NCI-H1930 (cell line): ENCODE results near the gene NPEPPS.
"Not testable (repeated sequence)": the region's sequence is repeated elsewhere in the genome, so short reads cannot be mapped to it uniquely, and the experiment has no call there.

Experiments used
- DNase-seq, 2 experiments: peaks; one replicate each; lab custom pipeline; 2025; lab: John Stamatoyannopoulos, UW

NPEPPS gene, protein sequence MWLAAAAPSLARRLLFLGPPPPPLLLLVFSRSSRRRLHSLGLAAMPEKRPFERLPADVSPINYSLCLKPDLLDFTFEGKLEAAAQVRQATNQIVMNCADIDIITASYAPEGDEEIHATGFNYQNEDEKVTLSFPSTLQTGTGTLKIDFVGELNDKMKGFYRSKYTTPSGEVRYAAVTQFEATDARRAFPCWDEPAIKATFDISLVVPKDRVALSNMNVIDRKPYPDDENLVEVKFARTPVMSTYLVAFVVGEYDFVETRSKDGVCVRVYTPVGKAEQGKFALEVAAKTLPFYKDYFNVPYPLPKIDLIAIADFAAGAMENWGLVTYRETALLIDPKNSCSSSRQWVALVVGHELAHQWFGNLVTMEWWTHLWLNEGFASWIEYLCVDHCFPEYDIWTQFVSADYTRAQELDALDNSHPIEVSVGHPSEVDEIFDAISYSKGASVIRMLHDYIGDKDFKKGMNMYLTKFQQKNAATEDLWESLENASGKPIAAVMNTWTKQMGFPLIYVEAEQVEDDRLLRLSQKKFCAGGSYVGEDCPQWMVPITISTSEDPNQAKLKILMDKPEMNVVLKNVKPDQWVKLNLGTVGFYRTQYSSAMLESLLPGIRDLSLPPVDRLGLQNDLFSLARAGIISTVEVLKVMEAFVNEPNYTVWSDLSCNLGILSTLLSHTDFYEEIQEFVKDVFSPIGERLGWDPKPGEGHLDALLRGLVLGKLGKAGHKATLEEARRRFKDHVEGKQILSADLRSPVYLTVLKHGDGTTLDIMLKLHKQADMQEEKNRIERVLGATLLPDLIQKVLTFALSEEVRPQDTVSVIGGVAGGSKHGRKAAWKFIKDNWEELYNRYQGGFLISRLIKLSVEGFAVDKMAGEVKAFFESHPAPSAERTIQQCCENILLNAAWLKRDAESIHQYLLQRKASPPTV

DNA sequence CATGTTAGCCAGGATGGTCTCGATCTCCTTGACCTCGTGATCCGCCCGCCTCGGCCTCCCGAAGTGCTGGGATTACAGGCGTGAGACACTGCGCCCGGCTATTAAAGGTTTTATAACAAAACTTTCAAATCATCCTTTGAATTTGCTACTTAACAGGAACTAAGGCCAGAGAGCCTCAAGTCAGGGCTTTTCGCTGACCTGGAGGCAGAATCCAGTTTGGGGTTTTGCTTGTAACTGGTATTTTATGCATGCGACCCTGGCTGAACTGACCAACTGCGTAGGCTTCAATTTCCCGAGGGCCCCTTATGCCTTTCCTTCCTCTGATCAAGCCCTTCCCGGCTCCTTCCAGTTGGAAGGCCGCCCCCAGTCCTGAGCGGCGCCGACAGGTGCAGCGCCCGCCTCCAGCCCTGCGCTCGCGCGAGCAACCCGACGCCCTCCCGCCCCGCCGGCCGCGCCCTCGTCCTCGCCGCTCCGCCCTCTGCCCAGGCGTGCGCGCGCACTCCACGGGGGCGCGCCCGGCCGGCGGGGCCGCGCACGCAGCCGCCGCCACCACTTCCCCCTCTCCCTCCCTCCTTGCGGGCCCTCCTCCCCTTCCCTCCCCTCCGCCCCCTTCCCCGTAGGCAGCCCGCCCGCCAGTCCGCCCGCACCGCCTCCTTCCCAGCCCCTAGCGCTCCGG, at the start of gene NPEPPS:
Gene NPEPPS, plus strand, starts transcription at position 552 of the 676 bp plus-strand sequence. CDS start 193 bp downstream, outside the sequence.
- DNase-seq: peak; percentile 76 to 84

DNA sequence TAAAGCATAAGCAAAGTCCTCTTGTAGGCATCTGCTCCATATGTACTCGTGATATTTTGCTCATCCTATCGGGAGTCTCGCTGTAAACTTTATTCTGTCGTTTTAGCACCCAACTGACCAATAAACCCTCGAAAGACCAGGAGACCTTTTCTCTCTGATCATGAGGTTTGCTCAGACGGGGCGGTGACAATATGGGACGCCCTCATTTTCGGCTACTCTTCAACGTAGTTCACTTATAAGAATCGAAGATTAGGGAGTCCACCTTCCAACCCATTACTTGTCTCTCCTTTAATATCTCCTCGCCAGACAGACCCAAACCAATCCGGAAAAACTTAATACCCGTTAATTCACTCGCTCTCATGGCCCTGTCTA, 39.1 kb upstream of the NPEPPS start:
- DNase-seq: not testable (repeated sequence)

GRCh38 chr17:47499074-47499473, 31.8 kb upstream of the NPEPPS start:
- not testable (repeated sequence) for DNase-seq

- DNase-seq: not testable (repeated sequence)
Measured at GRCh38 chr17:47499494-47499893, 31.4 kb upstream of the NPEPPS start.

- not testable (repeated sequence) for DNase-seq
Measured at GRCh38 chr17:47500620-47501019, 30.3 kb upstream of the NPEPPS start.

DNA sequence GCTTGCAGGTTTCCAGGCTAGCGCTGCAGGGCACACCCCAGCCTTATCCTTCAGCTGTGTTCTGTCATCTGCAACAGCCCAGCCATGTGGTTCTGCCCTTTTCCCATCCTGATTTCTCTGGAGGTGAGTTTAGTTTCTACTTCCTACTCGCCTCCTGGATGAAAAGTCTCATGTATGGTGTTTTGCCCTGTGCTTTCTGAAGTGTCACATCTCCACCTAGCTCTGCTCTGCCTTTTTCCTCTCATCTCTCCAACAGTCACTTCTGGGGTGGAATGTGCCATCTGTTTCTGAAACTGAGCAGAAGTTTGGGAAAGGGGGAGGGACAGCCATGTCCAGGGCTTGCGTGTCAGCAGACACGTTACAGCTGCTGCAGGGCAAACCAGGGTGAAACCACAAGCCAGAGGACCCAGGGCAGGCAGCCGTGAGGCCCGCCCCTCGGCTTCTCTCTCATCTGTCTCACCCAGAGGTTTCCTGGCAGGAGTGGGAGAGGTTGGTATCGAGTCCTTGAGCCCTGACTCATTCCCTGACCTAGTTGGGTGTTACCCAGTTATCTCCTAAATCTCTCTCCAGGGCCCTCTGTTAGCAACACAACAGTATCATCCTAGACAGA, 28.7 kb upstream of the NPEPPS start:
- not testable (repeated sequence) for DNase-seq

- not testable (repeated sequence) for DNase-seq
Measured at GRCh38 chr17:47502776-47503455, 28.0 kb upstream of the NPEPPS start.

- DNase-seq: not testable (repeated sequence)
Measured at GRCh38 chr17:47511701-47512146, 19.2 kb upstream of the NPEPPS start.

GRCh38 chr17:47513301-47513700, 17.6 kb upstream of the NPEPPS start:
- DNase-seq: not testable (repeated sequence)

- not testable (repeated sequence) for DNase-seq
Measured at GRCh38 chr17:47518880-47519279, 12.0 kb upstream of the NPEPPS start.

DNA sequence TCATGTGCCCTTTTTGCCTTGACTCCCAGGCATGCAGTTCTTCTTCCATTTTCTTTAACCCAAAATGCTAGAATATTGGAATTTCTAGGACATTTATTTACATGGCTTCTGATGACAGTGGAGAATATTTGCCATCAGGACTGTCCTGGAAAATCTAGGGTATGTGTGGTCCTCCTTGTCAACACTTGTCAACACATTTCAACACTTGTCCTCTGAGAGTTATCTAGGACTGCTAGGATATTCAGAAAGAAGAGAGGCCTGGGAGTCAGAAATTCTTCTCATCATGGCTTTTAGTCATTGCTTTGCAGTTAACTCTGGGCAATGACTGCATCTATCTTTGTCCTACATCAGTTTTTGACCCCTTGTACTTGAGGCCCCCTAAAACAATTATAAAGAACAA, 11.5 kb upstream of the NPEPPS start:
- DNase-seq: not testable (repeated sequence)

- DNase-seq: not testable (repeated sequence)
Measured at GRCh38 chr17:47520279-47520678, 10.6 kb upstream of the NPEPPS start.

DNA sequence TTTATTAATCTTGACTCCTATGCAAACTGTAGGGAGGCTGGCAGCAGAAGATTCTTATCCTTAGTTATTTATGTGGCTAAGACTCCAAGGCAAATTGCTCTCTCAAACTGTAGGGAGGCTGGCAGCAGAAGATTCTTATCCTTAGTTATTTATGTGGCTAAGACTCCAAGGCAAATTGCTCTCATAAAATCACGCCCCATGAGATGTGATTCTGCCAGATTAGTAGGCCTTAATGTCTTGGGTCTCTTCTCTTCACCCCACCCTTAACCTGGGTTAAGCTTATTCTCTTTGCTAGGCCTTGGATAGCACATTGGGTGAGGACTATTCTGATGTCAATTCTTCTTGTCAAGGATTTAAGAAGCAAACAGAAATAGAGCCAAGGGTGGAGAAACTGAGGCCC, 9.5 kb upstream of the NPEPPS start:
- DNase-seq: not testable (repeated sequence)

DNA sequence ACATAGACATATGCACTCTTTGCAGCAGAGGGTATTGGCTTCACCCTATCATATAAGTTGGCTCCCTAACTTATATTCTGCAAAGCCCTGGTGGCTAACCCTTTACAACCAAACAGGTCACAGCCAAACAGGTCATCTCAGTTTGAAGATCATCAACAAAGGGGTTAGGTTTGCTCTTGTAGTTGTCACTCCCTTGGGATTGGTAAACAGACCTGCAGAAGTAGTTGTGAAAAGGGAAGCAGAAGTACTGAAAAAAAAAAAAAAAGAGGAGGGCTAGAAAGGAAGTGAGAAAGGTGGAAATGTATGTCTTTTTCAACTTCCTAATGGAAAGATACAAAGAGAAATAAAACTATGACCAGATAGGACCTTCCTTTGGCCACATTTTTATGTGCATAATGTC, 8.6 kb upstream of the NPEPPS start:
- not testable (repeated sequence) for DNase-seq

GRCh38 chr17:47531233-47531820, 419 bp downstream of the NPEPPS start:
- not testable (repeated sequence) for DNase-seq

GRCh38 chr17:47539085-47539484, 8.2 kb downstream of the NPEPPS start:
- DNase-seq: not testable (repeated sequence)

- DNase-seq: not testable (repeated sequence)
Measured at GRCh38 chr17:47541676-47542075, 10.8 kb downstream of the NPEPPS start.

DNA sequence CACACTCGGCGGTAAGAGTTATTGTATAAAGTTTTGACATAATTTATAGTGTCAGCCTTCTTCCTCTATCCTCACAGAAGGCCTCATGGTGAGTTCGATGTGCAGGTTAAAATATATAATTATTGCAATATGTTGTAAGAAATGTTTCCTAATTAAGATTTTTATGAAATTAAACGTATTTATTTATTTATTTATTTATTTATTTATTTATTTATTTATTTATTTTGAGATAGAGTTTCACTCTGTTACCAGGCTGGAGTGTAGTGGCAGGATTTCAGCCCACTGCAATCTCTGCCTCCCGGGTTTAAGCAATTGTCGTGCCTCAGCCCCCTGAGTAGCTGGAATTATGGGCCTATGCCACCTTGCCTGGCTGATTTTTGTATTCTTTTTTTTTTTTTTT, 13.4 kb downstream of the NPEPPS start:
- DNase-seq: not testable (repeated sequence)

- not testable (repeated sequence) for DNase-seq
Measured at GRCh38 chr17:47554733-47555132, 23.8 kb downstream of the NPEPPS start.

GRCh38 chr17:47556108-47556507, 25.2 kb downstream of the NPEPPS start:
- DNase-seq: not testable (repeated sequence)
